ENCODE measurements around the gene MEGF9. TPM values are rescaled to one million over a fixed set of nuclear protein-coding genes. Genes with fewer than 3 reads are reported as not detected.

MEGF9 gene
- total RNA-seq, 3 donors from 2014 or later: 22.0 to 30.3 (median 27.2) TPM

- TF ChIP-seq POLR2A (IDR thresholded peaks at IDR 0.05): no peak
- TF ChIP-seq, protein P1, sequence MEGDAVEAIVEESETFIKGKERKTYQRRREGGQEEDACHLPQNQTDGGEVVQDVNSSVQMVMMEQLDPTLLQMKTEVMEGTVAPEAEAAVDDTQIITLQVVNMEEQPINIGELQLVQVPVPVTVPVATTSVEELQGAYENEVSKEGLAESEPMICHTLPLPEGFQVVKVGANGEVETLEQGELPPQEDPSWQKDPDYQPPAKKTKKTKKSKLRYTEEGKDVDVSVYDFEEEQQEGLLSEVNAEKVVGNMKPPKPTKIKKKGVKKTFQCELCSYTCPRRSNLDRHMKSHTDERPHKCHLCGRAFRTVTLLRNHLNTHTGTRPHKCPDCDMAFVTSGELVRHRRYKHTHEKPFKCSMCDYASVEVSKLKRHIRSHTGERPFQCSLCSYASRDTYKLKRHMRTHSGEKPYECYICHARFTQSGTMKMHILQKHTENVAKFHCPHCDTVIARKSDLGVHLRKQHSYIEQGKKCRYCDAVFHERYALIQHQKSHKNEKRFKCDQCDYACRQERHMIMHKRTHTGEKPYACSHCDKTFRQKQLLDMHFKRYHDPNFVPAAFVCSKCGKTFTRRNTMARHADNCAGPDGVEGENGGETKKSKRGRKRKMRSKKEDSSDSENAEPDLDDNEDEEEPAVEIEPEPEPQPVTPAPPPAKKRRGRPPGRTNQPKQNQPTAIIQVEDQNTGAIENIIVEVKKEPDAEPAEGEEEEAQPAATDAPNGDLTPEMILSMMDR (IDR thresholded peaks at IDR 0.05): no peak
- no peak for TF ChIP-seq POLR2AphosphoS5 (IDR thresholded peaks at IDR 0.05)
- H3K27ac ChIP-seq: no peak overlapping the region
- no peaks in the 10 kb centered on the region for H3K4me1 ChIP-seq
These were observed 2.2 kb upstream of the MEGF9 start for GRCh38 chr9:120716483-120716882.

GRCh38 chr9:120715389-120715924 lies 1.2 kb upstream of the MEGF9 start:
- Histone ChIP-seq H3K27ac (peak overlapping the region; percentile 84 to 87), H3K4me3 (peak overlapping the region; percentile 91 to 93 (median 91)), H3K27me3 (no peaks in the 10 kb centered on the region), H3K9me3 (no peaks in the 10 kb centered on the region), H3K4me1 (no peaks in the 10 kb centered on the region), H3K36me3 (no peaks in the 10 kb centered on the region)
- TF ChIP-seq POLR2A (IDR thresholded peaks at IDR 0.05) (no peak), POLR2AphosphoS5 (IDR thresholded peaks at IDR 0.05) (no peak)
- TF ChIP-seq, protein P1 (IDR thresholded peaks at IDR 0.05): no peak
- intact Hi-C loops (cut with DNase I; ENCODE audit: low total_unique reads): no loop called here
- DNase-seq (ENCODE audit: low spot score in 2 of 2): no peak

More at GRCh38 chr9:120716483-120716882, 2.2 kb upstream of the MEGF9 start:
- no peaks in the 10 kb centered on the region for H3K9me3 ChIP-seq
- DNase-seq (ENCODE audit: low spot score in 2 of 2): no peak
- intact Hi-C loops (cut with DNase I; ENCODE audit: low total_unique reads): no loop called here
- no peak overlapping the region for H3K4me3 ChIP-seq
- no peaks in the 10 kb centered on the region for H3K27me3 ChIP-seq
- H3K36me3 ChIP-seq: no peaks in the 10 kb centered on the region

- no peaks in the 10 kb centered on the region for H3K27me3 ChIP-seq
- no peaks in the 10 kb centered on the region for H3K4me1 ChIP-seq
- no peaks in the 10 kb centered on the region for H3K9me3 ChIP-seq
- intact Hi-C loops (cut with DNase I; ENCODE audit: low total_unique reads): no loop called here
- H3K27ac ChIP-seq: peak overlapping the region; percentile 84 to 87
- peak overlapping the region; percentile 91 to 93 (median 91) for H3K4me3 ChIP-seq
- TF ChIP-seq, protein P1 (IDR thresholded peaks at IDR 0.05): no peak
- TF ChIP-seq POLR2A (IDR thresholded peaks at IDR 0.05) (no peak), POLR2AphosphoS5 (IDR thresholded peaks at IDR 0.05) (no peak)
- DNase-seq (ENCODE audit: low spot score in 2 of 2): no peak
- no peaks in the 10 kb centered on the region for H3K36me3 ChIP-seq
These were observed 647 bp upstream of the MEGF9 start for GRCh38 chr9:120714846-120715388.

GRCh38 chr9:120713257-120714087 lies 798 bp downstream of the MEGF9 start:
- no peaks in the 10 kb centered on the region for H3K4me1 ChIP-seq
- peak overlapping the region; percentile 84 to 87 for H3K27ac ChIP-seq
- DNase-seq (ENCODE audit: low spot score in 2 of 2): no peak
- no peaks in the 10 kb centered on the region for H3K27me3 ChIP-seq
- no peak for TF ChIP-seq POLR2AphosphoS5 (IDR thresholded peaks at IDR 0.05)
- TF ChIP-seq, protein P1 (IDR thresholded peaks at IDR 0.05): peak; percentile 16 to 41 (median 22)
- peak overlapping the region; percentile 91 to 93 (median 91) for H3K4me3 ChIP-seq
- no peaks in the 10 kb centered on the region for H3K9me3 ChIP-seq
- H3K36me3 ChIP-seq: no peaks in the 10 kb centered on the region
- intact Hi-C loops (cut with DNase I; ENCODE audit: low total_unique reads): no loop called here

- Histone ChIP-seq H3K27ac (peak overlapping the region; percentile 84 to 87), H3K27me3 (no peaks in the 10 kb centered on the region), H3K4me1 (no peaks in the 10 kb centered on the region), H3K36me3 (no peaks in the 10 kb centered on the region), H3K9me3 (no peaks in the 10 kb centered on the region), H3K4me3 (peak overlapping the region; percentile 91 to 93 (median 91))
- TF ChIP-seq, protein P1 (IDR thresholded peaks at IDR 0.05): no peak
- TF ChIP-seq POLR2AphosphoS5 (IDR thresholded peaks at IDR 0.05) (no peak), POLR2A (IDR thresholded peaks at IDR 0.05) (no peak)
- DNase-seq (ENCODE audit: low spot score in 2 of 2): no peak
- intact Hi-C loops (cut with DNase I; ENCODE audit: low total_unique reads): no loop called here
These were observed 1.7 kb downstream of the MEGF9 start for GRCh38 chr9:120712539-120713031.
